ENCODE results near the gene TSHZ2. TPM values are rescaled to one million over a fixed set of nuclear protein-coding genes. Genes with fewer than 3 reads are reported as not detected.

The TSHZ2 gene
- total RNA-seq, 5 donors from 2014 or later (not counting 1 experiment from before 2014, with no cell fraction given) = 20.2 to 42.9 (median 25.8) TPM

DNA sequence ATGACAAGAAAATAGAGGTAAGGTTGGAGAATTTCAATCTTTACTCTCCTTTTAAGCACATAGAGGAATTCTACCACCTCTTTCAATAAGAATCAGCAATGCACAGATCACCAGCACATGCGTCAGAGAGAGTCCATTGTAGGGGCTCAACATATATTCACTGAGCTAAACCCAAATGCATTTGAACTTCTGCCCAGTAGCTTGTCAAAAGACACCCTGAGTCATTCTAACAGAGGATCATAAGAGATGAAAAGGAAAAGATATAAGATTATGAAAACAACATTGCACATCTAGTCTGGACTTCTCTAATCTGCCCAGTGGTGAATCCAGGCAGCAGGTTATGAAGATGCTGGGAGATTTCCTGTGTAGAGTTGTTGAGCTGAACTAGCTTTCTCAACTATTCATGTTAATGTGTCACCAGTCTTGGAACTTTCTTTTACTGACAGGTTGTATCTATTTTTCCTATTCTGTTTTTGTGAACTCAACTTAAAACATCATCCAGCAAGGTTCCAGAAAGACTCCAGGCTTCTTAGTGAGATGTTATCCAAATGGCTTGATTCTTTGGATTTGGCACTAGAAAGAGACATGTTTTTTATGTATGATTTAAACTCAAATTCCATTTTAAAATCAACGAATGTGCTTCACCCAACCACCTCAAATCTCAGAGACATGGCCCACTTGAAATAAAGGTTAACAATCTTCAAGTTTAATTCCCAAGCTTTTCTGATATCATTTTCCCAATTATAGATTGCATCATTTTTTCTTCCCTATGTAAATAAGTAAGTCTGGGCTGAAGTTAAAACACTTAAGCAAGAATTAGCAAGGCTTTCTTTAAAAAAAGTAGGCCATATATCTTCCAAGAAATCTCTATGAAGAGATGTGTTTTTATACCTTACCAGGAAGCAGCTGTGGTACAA, 89.3 kb downstream of the TSHZ2 start:
- Histone ChIP-seq H3K27me3 (replicated peaks in 1 of 2; ENCODE audit: control insufficient read depth in 2 of 2, extremely low read depth in 1 of 2, insufficient read depth in 2 of 2, low read length in 1 of 2) (peaks cover 0 to 2% of the 10 kb centered on the region in 2 experiments), H3K36me3 (ENCODE audit: control insufficient read depth in 2 of 2, extremely low read depth in 1 of 2, insufficient read depth in 1 of 2, low read length in 1 of 2) (no peaks in the 10 kb centered on the region), H3K27ac (ENCODE audit: low read length) (no peak overlapping the region), H3K9me3 (no peaks in the 10 kb centered on the region), H3K4me3 (ENCODE audit: control insufficient read depth in 1 of 2, extremely low read depth in 1 of 2, low read length in 1 of 2) (no peak overlapping the region), H3K4me1 (ENCODE audit: control insufficient read depth in 1 of 2, extremely low read depth in 1 of 2, insufficient read depth in 2 of 2, low read length in 2 of 2) (no peaks in the 10 kb centered on the region)
- Mint-ChIP-seq H3K9me3 (no peaks in the 10 kb centered on the region), H3K27me3 (no peaks in the 10 kb centered on the region), H3K36me3 (peaks cover 7% of the 10 kb centered on the region), H3K4me3 (no peak overlapping the region), H3K27ac (peak overlapping the region; percentile 48 to 57), H3K4me1 (peaks cover 23 to 46% (median 30%) of the 10 kb centered on the region in 3 donors)
- ATAC-seq (replicated peaks in 1 of 4) = no peak
- DNase-seq = no peak
- CTCF ChIA-PET = interaction anchor here in 1 of 2 donors (0.6 kb wide), 1 partner anchor 146 kb away, joined by 9 read pairs; no protein-coding TSS in a partner anchor
- POLR2A ChIA-PET = no interaction called here
- WGBS (ENCODE audit: insufficient coverage) = no CpG with 5 or more reads among the region's 2 CpGs

- H3K27ac Mint-ChIP-seq = no peak overlapping the region
- no peaks in the 10 kb centered on the region for H3K9me3 ChIP-seq
- no peak overlapping the region for H3K27ac ChIP-seq (ENCODE audit: low read length)
- peaks cover 27 to 43% (median 34%) of the 10 kb centered on the region in 3 donors for H3K4me1 Mint-ChIP-seq
- ChIA-PET POLR2A (no interaction called here), CTCF (no interaction called here)
- H3K27me3 Mint-ChIP-seq = peaks cover 4 to 6% of the 10 kb centered on the region in 2 donors
- WGBS (ENCODE audit: insufficient coverage) = no CpG with 5 or more reads among the region's 7 CpGs
- peaks cover 0 to 5% of the 10 kb centered on the region in 2 experiments for H3K27me3 ChIP-seq (replicated peaks in 1 of 2; ENCODE audit: control insufficient read depth in 2 of 2, extremely low read depth in 1 of 2, insufficient read depth in 2 of 2, low read length in 1 of 2)
- H3K36me3 ChIP-seq (ENCODE audit: control insufficient read depth in 2 of 2, extremely low read depth in 1 of 2, insufficient read depth in 1 of 2, low read length in 1 of 2) = no peaks in the 10 kb centered on the region
- H3K9me3 Mint-ChIP-seq = peaks cover 0 to 7% (median 0%) of the 10 kb centered on the region in 3 donors
- DNase-seq = no peak
- no peaks in the 10 kb centered on the region for H3K4me1 ChIP-seq (ENCODE audit: control insufficient read depth in 1 of 2, extremely low read depth in 1 of 2, insufficient read depth in 2 of 2, low read length in 2 of 2)
- H3K4me3 Mint-ChIP-seq = no peak overlapping the region
- ATAC-seq (replicated peaks in 1 of 4) = no peak
- H3K4me3 ChIP-seq (ENCODE audit: control insufficient read depth in 1 of 2, extremely low read depth in 1 of 2, low read length in 1 of 2) = no peak overlapping the region
- peaks cover 18% of the 10 kb centered on the region for H3K36me3 Mint-ChIP-seq
Measured at GRCh38 chr20:53064935-53065334, 92.8 kb downstream of the TSHZ2 start.

DNA sequence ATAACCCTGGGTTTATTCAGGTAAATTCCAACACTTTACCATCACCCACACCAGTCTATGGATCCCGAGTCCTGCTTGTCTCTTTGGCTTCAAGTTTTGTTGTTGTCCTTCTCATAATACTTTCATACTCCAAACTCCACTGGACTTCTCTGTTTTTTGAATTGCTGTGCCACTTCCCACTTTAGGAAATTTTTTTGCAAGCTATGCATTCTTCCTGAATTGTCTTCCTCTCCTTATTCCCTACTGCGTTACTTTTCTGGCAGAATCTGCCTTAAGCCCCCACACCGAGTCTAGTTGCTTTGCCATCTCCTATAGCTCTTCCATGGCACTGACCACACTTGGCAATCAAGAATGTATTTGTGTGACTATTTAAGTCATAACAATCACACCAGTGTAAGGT, 96.1 kb downstream of the TSHZ2 start:
- Mint-ChIP-seq H3K4me1 (peaks cover 21 to 37% (median 22%) of the 10 kb centered on the region in 3 donors), H3K27me3 (peaks cover 4 to 14% of the 10 kb centered on the region in 2 donors), H3K27ac (no peak overlapping the region), H3K36me3 (peaks cover 18% of the 10 kb centered on the region), H3K9me3 (peaks cover 0 to 12% (median 0%) of the 10 kb centered on the region in 3 donors), H3K4me3 (no peak overlapping the region)
- Histone ChIP-seq H3K36me3 (ENCODE audit: control insufficient read depth in 2 of 2, extremely low read depth in 1 of 2, insufficient read depth in 1 of 2, low read length in 1 of 2) (no peaks in the 10 kb centered on the region), H3K27ac (ENCODE audit: low read length) (no peak overlapping the region), H3K4me1 (ENCODE audit: control insufficient read depth in 1 of 2, extremely low read depth in 1 of 2, insufficient read depth in 2 of 2, low read length in 2 of 2) (peaks cover 0 to 6% of the 10 kb centered on the region in 2 experiments), H3K9me3 (no peaks in the 10 kb centered on the region), H3K27me3 (replicated peaks in 1 of 2; ENCODE audit: control insufficient read depth in 2 of 2, extremely low read depth in 1 of 2, insufficient read depth in 2 of 2, low read length in 1 of 2) (peaks cover 0 to 10% of the 10 kb centered on the region in 2 experiments), H3K4me3 (ENCODE audit: control insufficient read depth in 1 of 2, extremely low read depth in 1 of 2, low read length in 1 of 2) (no peak overlapping the region)
- DNase-seq (no peak), ATAC-seq (replicated peaks in 1 of 4) (no peak)
- 82% methylated on average over 1 of the region's 3 CpGs for WGBS (ENCODE audit: insufficient coverage)
- POLR2A ChIA-PET = no interaction called here
- CTCF ChIA-PET = interaction anchor here in 1 of 2 donors (0.6 kb wide), 1 partner anchor 171 kb away, joined by 4 read pairs; no protein-coding TSS in a partner anchor

GRCh38 chr20:53069132-53069531, 97.0 kb downstream of the TSHZ2 start:
- no peak overlapping the region for H3K4me3 ChIP-seq (ENCODE audit: control insufficient read depth in 1 of 2, extremely low read depth in 1 of 2, low read length in 1 of 2)
- WGBS (ENCODE audit: insufficient coverage) = no CpG with 5 or more reads among the region's 7 CpGs
- H3K9me3 ChIP-seq = no peaks in the 10 kb centered on the region
- Mint-ChIP-seq H3K27me3 (peaks cover 6 to 15% of the 10 kb centered on the region in 2 donors), H3K36me3 (peaks cover 18% of the 10 kb centered on the region), H3K9me3 (peaks cover 0 to 12% (median 0%) of the 10 kb centered on the region in 3 donors), H3K4me1 (peaks cover 22 to 38% (median 23%) of the 10 kb centered on the region in 3 donors), H3K27ac (no peak overlapping the region), H3K4me3 (no peak overlapping the region)
- CTCF ChIA-PET = no interaction called here
- peaks cover 0 to 6% of the 10 kb centered on the region in 2 experiments for H3K4me1 ChIP-seq (ENCODE audit: control insufficient read depth in 1 of 2, extremely low read depth in 1 of 2, insufficient read depth in 2 of 2, low read length in 2 of 2)
- no peaks in the 10 kb centered on the region for H3K36me3 ChIP-seq (ENCODE audit: control insufficient read depth in 2 of 2, extremely low read depth in 1 of 2, insufficient read depth in 1 of 2, low read length in 1 of 2)
- DNase-seq (no peak), ATAC-seq (replicated peaks in 1 of 4) (no peak)
- POLR2A ChIA-PET = no interaction called here
- peaks cover 0 to 10% of the 10 kb centered on the region in 2 experiments for H3K27me3 ChIP-seq (replicated peaks in 1 of 2; ENCODE audit: control insufficient read depth in 2 of 2, extremely low read depth in 1 of 2, insufficient read depth in 2 of 2, low read length in 1 of 2)
- H3K27ac ChIP-seq (ENCODE audit: low read length) = no peak overlapping the region

- Histone ChIP-seq H3K27ac (ENCODE audit: low read length) (no peak overlapping the region), H3K9me3 (no peaks in the 10 kb centered on the region), H3K4me3 (ENCODE audit: control insufficient read depth in 1 of 2, extremely low read depth in 1 of 2, low read length in 1 of 2) (no peak overlapping the region), H3K4me1 (ENCODE audit: control insufficient read depth in 1 of 2, extremely low read depth in 1 of 2, insufficient read depth in 2 of 2, low read length in 2 of 2) (peaks cover 0 to 6% of the 10 kb centered on the region in 2 experiments), H3K27me3 (replicated peaks in 1 of 2; ENCODE audit: control insufficient read depth in 2 of 2, extremely low read depth in 1 of 2, insufficient read depth in 2 of 2, low read length in 1 of 2) (peaks cover 0 to 10% of the 10 kb centered on the region in 2 experiments), H3K36me3 (ENCODE audit: control insufficient read depth in 2 of 2, extremely low read depth in 1 of 2, insufficient read depth in 1 of 2, low read length in 1 of 2) (no peaks in the 10 kb centered on the region)
- H3K4me1 Mint-ChIP-seq = peaks cover 22 to 39% (median 23%) of the 10 kb centered on the region in 3 donors
- peak overlapping the region; percentile 56 to 83 for H3K27ac Mint-ChIP-seq
- H3K36me3 Mint-ChIP-seq = peaks cover 18% of the 10 kb centered on the region
- peak overlapping the region in 1 of 3 donors; percentile 40 for H3K4me3 Mint-ChIP-seq
- H3K27me3 Mint-ChIP-seq = peaks cover 6 to 15% of the 10 kb centered on the region in 2 donors
- H3K9me3 Mint-ChIP-seq = peaks cover 0 to 12% (median 0%) of the 10 kb centered on the region in 3 donors
- WGBS (ENCODE audit: insufficient coverage) = no CpG with 5 or more reads among the region's 4 CpGs
- CTCF ChIA-PET = no interaction called here
- POLR2A ChIA-PET = interaction anchor here in 1 of 2 donors (0.6 kb wide), 1 partner anchor 74 kb away, joined by 3 read pairs; no protein-coding TSS in a partner anchor
- no peak for DNase-seq
- no peak for ATAC-seq (replicated peaks in 1 of 4)
Measured at GRCh38 chr20:53070224-53070623, 98.1 kb downstream of the TSHZ2 start.

DNA sequence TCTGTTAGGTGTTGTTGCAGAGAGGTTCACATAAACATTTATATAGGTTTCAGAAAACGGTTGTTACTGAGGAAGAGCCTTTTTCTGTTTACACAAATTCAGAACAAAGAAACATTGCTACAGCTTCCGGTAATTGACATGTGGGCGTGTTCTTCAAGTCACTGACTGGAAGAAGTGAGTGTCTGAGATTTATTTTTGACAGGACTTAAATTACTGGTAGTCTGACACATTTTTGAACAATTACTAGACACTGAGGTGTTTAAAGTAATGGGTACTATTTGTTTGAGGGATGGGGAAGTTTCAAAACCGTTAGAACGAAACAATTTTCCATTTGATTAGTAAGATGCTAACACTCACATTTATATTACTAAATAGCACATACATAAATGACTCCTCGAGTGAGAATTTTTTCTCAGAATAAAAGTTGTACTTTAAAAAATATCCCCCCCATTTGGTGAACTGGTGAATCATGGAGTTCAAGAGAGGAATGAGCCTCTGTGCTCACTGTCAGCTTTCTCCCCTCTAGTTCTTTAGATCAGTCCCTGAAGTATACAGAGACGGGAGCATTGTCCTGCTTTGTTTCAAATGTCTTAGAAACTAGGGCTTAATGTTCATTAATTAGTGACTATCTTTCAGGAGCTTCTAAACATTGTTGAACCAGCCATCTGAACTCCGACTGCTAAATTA, 98.7 kb downstream of the TSHZ2 start:
- H3K4me3 ChIP-seq (ENCODE audit: control insufficient read depth in 1 of 2, extremely low read depth in 1 of 2, low read length in 1 of 2) = no peak overlapping the region
- Mint-ChIP-seq H3K27ac (peak overlapping the region; percentile 56 to 83), H3K9me3 (peaks cover 0 to 12% (median 0%) of the 10 kb centered on the region in 3 donors), H3K4me3 (peak overlapping the region in 1 of 3 donors; percentile 40), H3K36me3 (peaks cover 18% of the 10 kb centered on the region), H3K4me1 (peaks cover 22 to 39% (median 23%) of the 10 kb centered on the region in 3 donors), H3K27me3 (peaks cover 6 to 15% of the 10 kb centered on the region in 2 donors)
- peaks cover 0 to 10% of the 10 kb centered on the region in 2 experiments for H3K27me3 ChIP-seq (replicated peaks in 1 of 2; ENCODE audit: control insufficient read depth in 2 of 2, extremely low read depth in 1 of 2, insufficient read depth in 2 of 2, low read length in 1 of 2)
- H3K27ac ChIP-seq (ENCODE audit: low read length) = no peak overlapping the region
- ATAC-seq (replicated peaks in 1 of 4) = peak in 1 of 4 experiments; percentile 43
- 83% methylated on average over 1 of the region's 8 CpGs for WGBS (ENCODE audit: insufficient coverage)
- H3K4me1 ChIP-seq (ENCODE audit: control insufficient read depth in 1 of 2, extremely low read depth in 1 of 2, insufficient read depth in 2 of 2, low read length in 2 of 2) = peaks cover 0 to 6% of the 10 kb centered on the region in 2 experiments
- POLR2A ChIA-PET = no interaction called here
- peak in 8 of 35 experiments; percentile 3 to 31 (median 12) for DNase-seq
- no peaks in the 10 kb centered on the region for H3K36me3 ChIP-seq (ENCODE audit: control insufficient read depth in 2 of 2, extremely low read depth in 1 of 2, insufficient read depth in 1 of 2, low read length in 1 of 2)
- CTCF ChIA-PET = no interaction called here
- no peaks in the 10 kb centered on the region for H3K9me3 ChIP-seq

Measured in T-cell (primary cell).